HEK293T (cell line): ENCODE results near the gene TERB1.

Experiments used
- ARNT ChIP-seq: fragments of 450-650 bp; IDR thresholded peaks from 2 replicates; pipeline ENCODE4 v1.6.1; 2017; ENCODE audit warnings: mild to moderate bottlenecking
- BHLHE40 ChIP-seq: fragments of 450-650 bp; IDR thresholded peaks from 2 replicates; pipeline ENCODE4 v1.6.1; 2016; ENCODE audit warnings: mild to moderate bottlenecking, moderate library complexity, borderline replicate concordance
- ELF4 ChIP-seq: fragments of 450-650 bp; IDR thresholded peaks from 2 replicates; pipeline ENCODE4 v1.6.1; 2017; ENCODE audit warnings: antibody characterized with exemption
- FOXA1 ChIP-seq: fragments of 450-650 bp; IDR thresholded peaks from 2 replicates; pipeline ENCODE4 v1.6.1; 2016; ENCODE audit warnings: mild to moderate bottlenecking
- FOXK2 ChIP-seq: fragments of 450-650 bp; IDR thresholded peaks from 2 replicates; pipeline ENCODE4 v1.6.1; 2016; ENCODE audit warnings: mild to moderate bottlenecking
- FOXM1 ChIP-seq: fragments of 450-650 bp; IDR thresholded peaks from 2 replicates; pipeline ENCODE4 v1.6.1; 2017; ENCODE audit warnings: mild to moderate bottlenecking, borderline replicate concordance
- HDGF ChIP-seq: fragments of 450-650 bp; IDR thresholded peaks from 2 replicates; pipeline ENCODE4 v1.6.1; 2017; ENCODE audit warnings: antibody characterized with exemption, borderline replicate concordance
- LEF1 ChIP-seq: fragments of 450-650 bp; IDR thresholded peaks from 2 replicates; pipeline ENCODE4 v1.6.1; 2017; ENCODE audit warnings: mild to moderate bottlenecking, borderline replicate concordance
- NFRKB ChIP-seq: fragments of 450-650 bp; IDR thresholded peaks from 2 replicates; pipeline ENCODE4 v1.6.1; 2016; ENCODE audit warnings: mild to moderate bottlenecking, moderate library complexity
- SP1 ChIP-seq: fragments of 450-650 bp; IDR thresholded peaks from 2 replicates; pipeline ENCODE4 v1.6.1; 2017
- TARDBP ChIP-seq: fragments of 450-650 bp; IDR thresholded peaks from 2 replicates; pipeline ENCODE4 v1.6.1; 2016
- ZNF384 ChIP-seq: fragments of 450-650 bp; IDR thresholded peaks from 2 replicates; pipeline ENCODE4 v1.6.1; 2016

DNA sequence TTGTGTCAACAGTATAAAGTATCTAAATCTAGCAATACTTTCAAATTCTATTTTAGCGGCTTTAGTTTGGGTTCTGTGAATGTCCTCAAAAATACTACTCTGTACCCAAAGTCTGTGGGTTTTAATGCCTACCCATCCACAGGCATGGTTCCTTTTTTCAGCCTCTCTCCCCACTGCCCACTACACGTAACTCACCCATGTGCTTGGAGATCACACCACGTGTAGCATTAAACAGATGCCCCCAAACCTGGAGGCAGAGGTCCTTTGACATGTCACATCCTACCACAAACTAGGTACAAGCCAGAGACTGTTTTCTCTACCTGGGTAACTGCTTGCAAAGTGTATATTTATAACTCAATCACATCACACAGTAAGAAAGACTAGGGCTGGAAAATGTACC lies 55.3 kb downstream of the TERB1 start:
- TF ChIP-seq BHLHE40 = no peak
- no peak for TF ChIP-seq FOXA1
- TF ChIP-seq FOXK2 = no peak
- TF ChIP-seq NFRKB = no peak
- TF ChIP-seq TARDBP = no peak
- TF ChIP-seq HDGF = no peak
- no peak for TF ChIP-seq ARNT
- no peak for TF ChIP-seq ZNF384
- no peak for TF ChIP-seq FOXM1
- TF ChIP-seq SP1 = no peak
- no peak for TF ChIP-seq LEF1
- TF ChIP-seq ELF4 = no peak
